Measurements from ENCODE around the gene PRRT1. TPM values are rescaled to one million over a fixed set of nuclear protein-coding genes. Genes with fewer than 3 reads are reported as not detected.
"Not testable (repeated sequence)": the region's sequence is repeated elsewhere in the genome, so short reads cannot be mapped to it uniquely, and the experiment has no call there.

The PRRT1 gene
- total RNA-seq, 1 experiment from 2014 or later, result not detected

- DNase-seq (ENCODE audit: low spot score), result no peak
These were observed 36.8 kb upstream of the PRRT1 start for GRCh38 chr6:32188381-32189068.

GRCh38 chr6:32187725-32188380, 36.1 kb upstream of the PRRT1 start:
- DNase-seq (ENCODE audit: low spot score), result not testable (repeated sequence)

- no peak for DNase-seq (ENCODE audit: low spot score)
These were observed 35.4 kb upstream of the PRRT1 start for GRCh38 chr6:32187009-32187709.

- not testable (repeated sequence) for DNase-seq (ENCODE audit: low spot score)
These were observed 34.6 kb upstream of the PRRT1 start for GRCh38 chr6:32186151-32186840.

GRCh38 chr6:32185681-32186131, 34.0 kb upstream of the PRRT1 start:
- DNase-seq (ENCODE audit: low spot score), result peak; percentile 15

- no peak for DNase-seq (ENCODE audit: low spot score)
These were observed 32.4 kb upstream of the PRRT1 start, which contains the start of gene AGER for GRCh38 chr6:32184084-32184640. TSS of gene AGER (minus strand) at chr6:32184253. CDS start at chr6:32184222, 31 bp downstream.

GRCh38 chr6:32183483-32184083, 31.8 kb upstream of the PRRT1 start:
- no peak for DNase-seq (ENCODE audit: low spot score)

GRCh38 chr6:32183030-32183429, 31.3 kb upstream of the PRRT1 start:
- no peak for DNase-seq (ENCODE audit: low spot score)

- no peak for DNase-seq (ENCODE audit: low spot score)
These were observed 30.8 kb upstream of the PRRT1 start for GRCh38 chr6:32182555-32182981.

- no peak for DNase-seq (ENCODE audit: low spot score)
These were observed 30.3 kb upstream of the PRRT1 start for GRCh38 chr6:32181915-32182529.

GRCh38 chr6:32181148-32181702, 29.5 kb upstream of the PRRT1 start:
- DNase-seq (ENCODE audit: low spot score), result no peak

- DNase-seq (ENCODE audit: low spot score), result no peak
These were observed 28.1 kb upstream of the PRRT1 start for GRCh38 chr6:32179766-32180405.

GRCh38 chr6:32178547-32179440, 27.1 kb upstream of the PRRT1 start:
- peak; percentile 24 for DNase-seq (ENCODE audit: low spot score)

- peak; percentile 99 for DNase-seq (ENCODE audit: low spot score)
These were observed 26.2 kb upstream of the PRRT1 start, which contains the start of gene RNF5 for GRCh38 chr6:32177788-32178546. TSS of gene RNF5 (plus strand) at chr6:32178405. CDS start at chr6:32178512, 107 bp downstream.

GRCh38 chr6:32177183-32177787, 25.5 kb upstream of the PRRT1 start:
- DNase-seq (ENCODE audit: low spot score), result no peak

- DNase-seq (ENCODE audit: low spot score), result no peak
These were observed 24.9 kb upstream of the PRRT1 start for GRCh38 chr6:32176476-32177182.

Data from HT-29 (cell line).